ENCODE results near the gene TMUB2. TPM values are rescaled to one million over a fixed set of nuclear protein-coding genes. Genes with fewer than 3 reads are reported as not detected.

The TMUB2 gene
- total RNA-seq, 1 donor from 2014 or later = 35.0 TPM

DNA sequence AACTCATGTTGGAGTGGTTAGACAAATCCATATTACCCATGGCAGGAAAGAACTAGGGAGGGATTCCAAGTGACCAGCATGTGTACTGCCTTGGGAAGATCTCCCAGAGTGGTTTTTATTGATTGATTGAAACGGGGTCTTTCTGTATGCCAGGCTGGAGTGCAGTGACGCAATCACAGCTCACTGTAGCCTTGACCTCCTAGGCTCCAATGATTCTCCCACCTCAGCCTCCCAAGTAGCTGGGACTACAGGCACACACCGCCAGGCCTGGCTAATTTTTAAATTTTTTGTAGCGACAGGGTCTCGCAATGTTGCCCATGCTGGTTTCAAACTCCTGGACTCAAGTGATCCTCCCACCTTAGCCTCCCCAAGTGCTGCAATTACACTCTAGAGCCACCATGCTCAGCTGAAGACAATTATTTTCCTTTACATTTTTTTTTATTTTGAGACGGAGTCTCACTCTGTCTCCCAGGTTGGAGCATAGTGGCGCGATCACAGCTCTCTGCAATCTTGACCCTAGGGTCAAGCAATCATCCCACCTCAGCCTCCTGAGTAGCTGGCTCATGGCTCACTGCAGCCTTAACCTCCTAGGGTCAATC lies 2.5 kb upstream of the TMUB2 start:
- no peak for TF ChIP-seq CTCF (IDR thresholded peaks at IDR 0.05; ENCODE audit: insufficient read depth, low read length, poor library complexity, severe bottlenecking)
- H3K27me3 ChIP-seq (ENCODE audit: control insufficient read depth, insufficient read depth, low read length) = no peaks in the 10 kb centered on the region
- H3K4me3 ChIP-seq (ENCODE audit: low read depth, low read length) = no peak overlapping the region
- DNase-seq (ENCODE audit: low read depth) = no peak
- H3K36me3 ChIP-seq (ENCODE audit: control insufficient read depth, insufficient read depth, low read length) = no peaks in the 10 kb centered on the region

DNA sequence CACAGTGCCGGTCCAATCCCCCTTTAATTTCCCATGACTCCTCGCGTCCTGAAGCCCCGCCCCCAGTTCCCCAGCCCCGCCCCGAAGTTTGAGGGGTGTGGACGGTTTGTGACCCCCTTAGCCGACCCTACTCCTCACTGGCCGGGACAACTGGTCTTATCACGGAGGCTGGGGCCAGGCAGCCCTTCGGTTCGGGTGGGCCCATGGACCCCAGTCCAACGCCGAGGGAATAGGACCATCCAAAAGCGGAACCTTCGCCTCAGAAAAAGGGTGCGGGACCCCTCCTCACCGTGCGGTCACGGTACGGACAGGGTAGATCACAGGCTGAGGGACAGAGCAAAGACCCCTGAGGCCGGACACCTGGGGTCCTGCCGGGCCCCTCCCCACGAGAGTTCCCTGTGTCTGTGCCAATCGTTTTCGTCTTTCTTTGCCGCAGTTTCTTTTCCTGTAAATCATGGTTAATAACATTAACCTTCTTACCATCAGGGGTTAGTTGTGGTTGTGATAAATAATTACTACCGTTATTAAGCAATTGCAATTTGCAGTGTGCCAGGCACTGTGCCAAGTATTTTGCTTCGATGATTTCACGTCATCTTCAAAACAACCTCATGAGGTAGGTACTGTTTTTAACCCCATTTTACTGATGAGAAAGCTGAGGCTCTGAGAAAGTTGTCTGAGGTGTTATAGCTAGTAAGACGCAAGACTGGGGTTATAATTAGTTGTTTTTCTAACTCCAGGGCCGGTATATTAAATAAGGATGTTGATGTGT lies 543 bp downstream of the TMUB2 start:
- no peak for TF ChIP-seq CTCF (IDR thresholded peaks at IDR 0.05; ENCODE audit: insufficient read depth, low read length, poor library complexity, severe bottlenecking)
- H3K27me3 ChIP-seq (ENCODE audit: control insufficient read depth, insufficient read depth, low read length) = no peaks in the 10 kb centered on the region
- peak overlapping the region; percentile 99 for H3K4me3 ChIP-seq (ENCODE audit: low read depth, low read length)
- H3K36me3 ChIP-seq (ENCODE audit: control insufficient read depth, insufficient read depth, low read length) = no peaks in the 10 kb centered on the region
- DNase-seq (ENCODE audit: low read depth) = no peak

DNA sequence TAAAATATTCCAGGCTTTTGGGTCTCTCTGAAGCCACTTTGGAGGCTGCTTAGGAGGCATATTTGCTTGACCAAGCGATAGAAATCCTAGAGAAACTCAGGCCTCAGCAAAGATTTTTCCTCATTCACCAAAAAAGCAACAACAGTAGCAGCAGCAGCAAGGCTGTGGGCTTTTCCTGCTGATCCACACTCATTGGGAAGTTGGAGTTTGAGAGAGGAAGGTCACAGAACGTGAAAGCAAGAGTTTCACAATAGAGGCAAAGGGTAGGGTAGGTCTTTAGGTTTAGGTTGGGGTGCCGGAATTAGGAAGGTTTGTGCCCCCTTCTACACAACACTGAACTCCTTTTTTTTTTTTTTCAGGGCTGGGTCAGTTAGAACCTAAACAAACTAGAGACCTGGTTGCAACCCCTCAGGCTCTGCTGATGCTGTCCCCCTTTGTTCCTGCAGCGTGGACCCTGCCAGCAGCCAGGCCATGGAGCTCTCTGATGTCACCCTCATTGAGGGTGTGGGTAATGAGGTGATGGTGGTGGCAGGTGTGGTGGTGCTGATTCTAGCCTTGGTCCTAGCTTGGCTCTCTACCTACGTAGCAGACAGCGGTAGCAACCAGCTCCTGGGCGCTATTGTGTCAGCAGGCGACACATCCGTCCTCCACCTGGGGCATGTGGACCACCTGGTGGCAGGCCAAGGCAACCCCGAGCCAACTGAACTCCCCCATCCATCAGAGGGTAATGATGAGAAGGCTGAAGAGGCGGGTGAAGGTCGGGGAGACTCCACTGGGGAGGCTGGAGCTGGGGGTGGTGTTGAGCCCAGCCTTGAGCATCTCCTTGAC lies 2.0 kb downstream of the TMUB2 start:
- Histone ChIP-seq H3K27me3 (ENCODE audit: control insufficient read depth, insufficient read depth, low read length) (no peaks in the 10 kb centered on the region), H3K4me3 (ENCODE audit: low read depth, low read length) (no peak overlapping the region), H3K36me3 (ENCODE audit: control insufficient read depth, insufficient read depth, low read length) (peaks cover 2% of the 10 kb centered on the region)
- no peak for TF ChIP-seq CTCF (IDR thresholded peaks at IDR 0.05; ENCODE audit: insufficient read depth, low read length, poor library complexity, severe bottlenecking)
- DNase-seq (ENCODE audit: low read depth) = no peak

GRCh38 chr17:44190481-44190880 lies 3.7 kb downstream of the TMUB2 start:
- Histone ChIP-seq H3K4me3 (ENCODE audit: low read depth, low read length) (no peak overlapping the region), H3K36me3 (ENCODE audit: control insufficient read depth, insufficient read depth, low read length) (peaks cover 10% of the 10 kb centered on the region), H3K27me3 (ENCODE audit: control insufficient read depth, insufficient read depth, low read length) (no peaks in the 10 kb centered on the region)
- TF ChIP-seq CTCF (IDR thresholded peaks at IDR 0.05; ENCODE audit: insufficient read depth, low read length, poor library complexity, severe bottlenecking) = no peak
- DNase-seq (ENCODE audit: low read depth) = no peak

DNA sequence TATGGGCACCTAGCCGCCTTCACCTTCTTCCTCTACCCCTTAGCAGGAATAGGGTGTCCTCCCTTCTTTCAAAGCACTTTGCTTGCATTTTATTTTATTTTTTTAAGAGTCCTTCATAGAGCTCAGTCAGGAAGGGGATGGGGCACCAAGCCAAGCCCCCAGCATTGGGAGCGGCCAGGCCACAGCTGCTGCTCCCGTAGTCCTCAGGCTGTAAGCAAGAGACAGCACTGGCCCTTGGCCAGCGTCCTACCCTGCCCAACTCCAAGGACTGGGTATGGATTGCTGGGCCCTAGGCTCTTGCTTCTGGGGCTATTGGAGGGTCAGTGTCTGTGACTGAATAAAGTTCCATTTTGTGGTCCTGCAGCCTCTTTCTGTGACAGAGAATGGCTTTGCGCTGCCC lies 4.6 kb downstream of the TMUB2 start:
- Histone ChIP-seq H3K27me3 (ENCODE audit: control insufficient read depth, insufficient read depth, low read length) (no peaks in the 10 kb centered on the region), H3K4me3 (ENCODE audit: low read depth, low read length) (no peak overlapping the region), H3K36me3 (ENCODE audit: control insufficient read depth, insufficient read depth, low read length) (peaks cover 10% of the 10 kb centered on the region)
- no peak for TF ChIP-seq CTCF (IDR thresholded peaks at IDR 0.05; ENCODE audit: insufficient read depth, low read length, poor library complexity, severe bottlenecking)
- DNase-seq (ENCODE audit: low read depth) = no peak

Measured in kidney epithelial cell (primary cell).